HG03457 (cell line): ENCODE data around the gene PASK.

Source experiments
- ATAC-seq: cut with Tn5 transposase; IDR thresholded peaks from one replicate; pipeline ENCODE4 v1.9.1; 2021; ENCODE audit warnings: moderate number of reproducible peaks; ENCODE audit not compliant: unreplicated experiment

PASK gene

GRCh38 chr2:241068942-241069810 is 80.1 kb downstream of the PASK start:
- ATAC-seq: no peak

GRCh38 chr2:241068136-241068941 is 80.9 kb downstream of the PASK start:
- no peak for ATAC-seq

- ATAC-seq: no peak
Observed at GRCh38 chr2:241067501-241068135, 81.7 kb downstream of the PASK start.

GRCh38 chr2:241066893-241067341 is 82.4 kb downstream of the PASK start:
- no peak for ATAC-seq

- no peak for ATAC-seq
Observed at GRCh38 chr2:241066171-241066892, 82.9 kb downstream of the PASK start.

GRCh38 chr2:241065355-241065803 is 83.9 kb downstream of the PASK start:
- no peak for ATAC-seq

GRCh38 chr2:241064802-241065354 is 84.4 kb downstream of the PASK start:
- ATAC-seq: no peak

- ATAC-seq: no peak
Observed at GRCh38 chr2:241064008-241064801, 85.1 kb downstream of the PASK start.

GRCh38 chr2:241063587-241063986 is 85.7 kb downstream of the PASK start:
- ATAC-seq: no peak

- ATAC-seq: no peak
Observed at GRCh38 chr2:241063093-241063551, 86.2 kb downstream of the PASK start.

- ATAC-seq: no peak
Observed at GRCh38 chr2:241062389-241063092, 86.7 kb downstream of the PASK start.

- no peak for ATAC-seq
Observed at GRCh38 chr2:241061275-241061674, 88.0 kb downstream of the PASK start.
